Left lung (tissue), 10 donors: Measurements from ENCODE around the gene NUDT3. TPM values are rescaled to one million over a fixed set of nuclear protein-coding genes. Genes with fewer than 3 reads are reported as not detected.
"Not testable (repeated sequence)": the region's sequence is repeated elsewhere in the genome, so short reads cannot be mapped to it uniquely, and the experiment has no call there.

Experiments
- ATAC-seq: fragments of 200-7000 bp; cut with Tn5 transposase; one replicate; pipeline ENCODE4 v1.9.1; 2020; ENCODE audit warnings: moderate library complexity
- DNase-seq, 4 donors: peaks; one replicate each; pipeline ENCODE4 v3.0.0-alpha.2; 2013 to 2020
- H3K27ac ChIP-seq, 2 donors: fragments of 200-600 bp; sonication (generic) in 1 of 2; one replicate each; pipeline versions ENCODE4 v1.5.0 to v1.8.0; 2020 to 2021
- H3K27me3 ChIP-seq, 2 donors: fragments of 200-600 bp; sonication (generic) in 1 of 2; one replicate each; pipeline versions ENCODE4 v1.5.0 to v1.8.0; 2020 to 2021
- H3K36me3 ChIP-seq, 2 donors: fragments of 200-600 bp; sonication (generic) in 1 of 2; one replicate each; pipeline versions ENCODE4 v1.5.0 to v1.8.0; 2020 to 2021
- H3K4me1 ChIP-seq, 2 donors: fragments of 200-600 bp; one replicate each; pipeline ENCODE4 v1.8.0; 2021
- H3K4me3 ChIP-seq, 2 donors: fragments of 200-600 bp; sonication (generic) in 1 of 2; one replicate each; pipeline versions ENCODE4 v1.5.0 to v1.8.0; 2020 to 2021; ENCODE audit warnings: mild to moderate bottlenecking in 1 of 2
- H3K9me3 ChIP-seq, 2 donors: fragments of 200-600 bp; sonication (generic) in 1 of 2; one replicate each; pipeline versions ENCODE4 v1.5.0 to v1.8.0; 2020 to 2021
- intact Hi-C, 2 donors: fragments of 100-400 bp; cut with DNase I; formaldehyde crosslinking; loops; one replicate each; pipeline versions ENCODE4 v1.11.2 to v1.14.2; 2022
- polyA plus RNA-seq, 6 donors: library from polyadenylated mRNA; unstranded; fragments of 120-200 nt; gene quantifications; one replicate each; pipeline ENCODE4 v1.2.1, GENCODE V29; 2013; ENCODE audit not compliant: insufficient read length in 6 of 6
- total RNA-seq, 2 donors: library from RNA; stranded (reverse); fragmentation: NEBNext Ultra II Directional; extraction: Animal tissue kit (Norgen Biotek cat#: 25700); gene quantifications; one replicate each; pipeline ENCODE4 v1.2.1, GENCODE V29; 2021
- TF ChIP-seq, protein P1 (sequence below), 2 donors: fragments of 200-600 bp; sonication (generic) in 1 of 2; IDR thresholded peaks; one replicate each; pipeline versions ENCODE4 v1.5.0 to v1.8.0; 2021; ENCODE audit warnings: antibody characterized with exemption in 2 of 2
- donor health status: DM: no; HTN: yes; CAD: no.
- donor health status: DM: no; HTN: no; CAD: no.

NUDT3 gene
- total and polyA plus RNA-seq, 8 donors, result 10.5 to 27.9 (median 14.9) TPM

DNA sequence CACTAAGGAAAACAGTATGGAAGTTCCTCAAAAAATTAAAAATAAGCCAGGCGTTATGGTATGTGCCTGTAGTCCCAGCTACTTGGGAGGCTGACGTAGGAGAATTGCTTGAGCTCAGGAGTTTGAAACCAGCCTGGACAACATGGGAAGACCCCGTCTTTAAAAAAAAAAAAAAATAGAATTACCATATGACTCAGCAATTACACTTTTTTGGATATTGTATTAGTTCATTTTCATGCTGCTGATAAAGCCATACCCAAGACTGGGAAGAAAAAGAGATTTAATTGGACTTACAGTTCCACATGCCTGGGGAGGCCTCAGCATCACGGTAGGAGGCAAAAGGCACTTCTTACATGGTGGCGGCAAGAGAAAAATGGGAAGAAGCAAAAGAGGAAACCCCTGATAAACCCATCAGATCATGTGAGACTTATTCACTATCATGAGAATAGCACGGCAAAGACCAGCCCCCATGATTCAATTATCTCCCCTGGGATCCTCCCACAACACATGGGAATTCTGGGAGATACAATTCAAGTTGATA lies 132.9 kb downstream of the NUDT3 start:
- DNase-seq, result no peak
- ATAC-seq, result no peak
- Histone ChIP-seq H3K4me1 (no peaks in the 10 kb centered on the region), H3K9me3 (peaks cover 0 to 31% of the 10 kb centered on the region in 2 donors), H3K27me3 (no peaks in the 10 kb centered on the region), H3K4me3 (no peak overlapping the region), H3K36me3 (no peaks in the 10 kb centered on the region), H3K27ac (no peak overlapping the region)
- TF ChIP-seq, protein P1, sequence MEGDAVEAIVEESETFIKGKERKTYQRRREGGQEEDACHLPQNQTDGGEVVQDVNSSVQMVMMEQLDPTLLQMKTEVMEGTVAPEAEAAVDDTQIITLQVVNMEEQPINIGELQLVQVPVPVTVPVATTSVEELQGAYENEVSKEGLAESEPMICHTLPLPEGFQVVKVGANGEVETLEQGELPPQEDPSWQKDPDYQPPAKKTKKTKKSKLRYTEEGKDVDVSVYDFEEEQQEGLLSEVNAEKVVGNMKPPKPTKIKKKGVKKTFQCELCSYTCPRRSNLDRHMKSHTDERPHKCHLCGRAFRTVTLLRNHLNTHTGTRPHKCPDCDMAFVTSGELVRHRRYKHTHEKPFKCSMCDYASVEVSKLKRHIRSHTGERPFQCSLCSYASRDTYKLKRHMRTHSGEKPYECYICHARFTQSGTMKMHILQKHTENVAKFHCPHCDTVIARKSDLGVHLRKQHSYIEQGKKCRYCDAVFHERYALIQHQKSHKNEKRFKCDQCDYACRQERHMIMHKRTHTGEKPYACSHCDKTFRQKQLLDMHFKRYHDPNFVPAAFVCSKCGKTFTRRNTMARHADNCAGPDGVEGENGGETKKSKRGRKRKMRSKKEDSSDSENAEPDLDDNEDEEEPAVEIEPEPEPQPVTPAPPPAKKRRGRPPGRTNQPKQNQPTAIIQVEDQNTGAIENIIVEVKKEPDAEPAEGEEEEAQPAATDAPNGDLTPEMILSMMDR (IDR thresholded peaks at IDR 0.05), result no peak
- intact Hi-C loops, result no loop called here

DNA sequence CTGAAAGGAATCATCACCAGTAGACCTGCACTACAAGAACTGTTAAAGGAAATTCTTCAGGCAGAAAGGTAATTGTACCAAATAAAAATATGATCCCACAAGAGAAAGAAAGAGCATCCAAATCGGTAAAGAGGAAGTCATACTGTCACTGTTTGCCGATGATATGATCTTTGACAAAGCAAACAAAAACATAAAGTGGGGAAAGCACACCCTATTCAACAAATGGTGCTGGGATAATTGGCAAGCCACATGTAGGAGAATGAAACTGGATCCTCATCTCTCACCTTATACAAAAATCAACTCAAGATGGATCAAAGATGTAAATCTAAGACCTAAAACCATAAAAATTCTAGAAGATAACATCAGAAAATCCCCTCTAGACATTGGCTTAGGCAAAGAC lies 140.1 kb downstream of the NUDT3 start:
- H3K4me3 ChIP-seq, H3K9me3 ChIP-seq, H3K27ac ChIP-seq, ATAC-seq, intact Hi-C loops, H3K36me3 ChIP-seq, H3K27me3 ChIP-seq, DNase-seq: not testable (repeated sequence)
- H3K4me1 ChIP-seq, result peaks cover 0 to 21% of the 10 kb centered on the region in 2 donors

DNA sequence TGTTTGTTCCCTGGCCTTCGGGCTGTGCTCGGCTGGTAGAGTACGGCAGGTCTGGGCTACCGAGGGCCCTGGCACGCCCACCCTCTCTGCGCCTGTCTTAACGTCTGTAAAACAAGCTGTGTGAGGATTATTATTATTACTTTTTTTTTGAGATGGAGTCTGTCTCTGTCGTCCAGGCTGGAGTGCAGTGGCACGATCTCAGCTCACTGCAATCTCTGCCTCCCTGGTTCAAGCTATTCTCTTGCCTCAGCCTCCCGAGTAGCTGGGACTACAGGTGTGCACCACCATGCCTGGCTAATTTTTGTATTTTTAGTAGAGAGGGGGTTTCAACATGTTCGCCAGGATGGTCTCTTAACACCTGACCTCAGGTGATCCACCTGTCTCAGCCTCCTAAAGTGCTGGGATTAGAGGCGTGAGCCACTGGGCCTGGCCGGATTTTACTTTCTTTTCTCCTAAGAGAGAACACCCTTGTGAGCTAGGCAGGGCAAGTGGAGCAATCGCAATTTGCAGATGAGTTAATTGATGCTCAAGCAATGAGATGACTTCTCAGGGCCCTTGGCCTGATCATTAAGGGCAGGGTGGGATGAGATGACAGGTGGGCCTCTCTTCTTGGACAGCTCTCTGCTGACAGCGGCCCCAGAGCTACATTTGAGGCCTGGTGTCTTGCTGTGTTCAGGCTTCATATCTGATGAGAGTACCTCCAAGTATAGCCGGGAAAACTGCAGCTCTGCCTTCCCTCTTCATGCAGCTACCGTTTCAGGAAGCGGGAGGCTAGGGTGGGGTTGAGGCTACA lies 142.8 kb downstream of the NUDT3 start:
- TF ChIP-seq, protein P1 (IDR thresholded peaks at IDR 0.05), result no peak
- Histone ChIP-seq H3K36me3 (peaks cover 0 to 17% of the 10 kb centered on the region in 2 donors), H3K27me3 (no peaks in the 10 kb centered on the region), H3K4me3 (peak overlapping the region; percentile 83 to 91), H3K27ac (peak overlapping the region; percentile 86 to 95), H3K4me1 (peaks cover under 1 to 33% of the 10 kb centered on the region in 2 donors), H3K9me3 (no peaks in the 10 kb centered on the region)
- DNase-seq (no peak), ATAC-seq (peak; percentile 46)
- intact Hi-C loops, result loop anchor here in 1 of 2 donors (5.0 kb wide), 1 partner anchor 168 kb away; no protein-coding TSS in a partner anchor

DNA sequence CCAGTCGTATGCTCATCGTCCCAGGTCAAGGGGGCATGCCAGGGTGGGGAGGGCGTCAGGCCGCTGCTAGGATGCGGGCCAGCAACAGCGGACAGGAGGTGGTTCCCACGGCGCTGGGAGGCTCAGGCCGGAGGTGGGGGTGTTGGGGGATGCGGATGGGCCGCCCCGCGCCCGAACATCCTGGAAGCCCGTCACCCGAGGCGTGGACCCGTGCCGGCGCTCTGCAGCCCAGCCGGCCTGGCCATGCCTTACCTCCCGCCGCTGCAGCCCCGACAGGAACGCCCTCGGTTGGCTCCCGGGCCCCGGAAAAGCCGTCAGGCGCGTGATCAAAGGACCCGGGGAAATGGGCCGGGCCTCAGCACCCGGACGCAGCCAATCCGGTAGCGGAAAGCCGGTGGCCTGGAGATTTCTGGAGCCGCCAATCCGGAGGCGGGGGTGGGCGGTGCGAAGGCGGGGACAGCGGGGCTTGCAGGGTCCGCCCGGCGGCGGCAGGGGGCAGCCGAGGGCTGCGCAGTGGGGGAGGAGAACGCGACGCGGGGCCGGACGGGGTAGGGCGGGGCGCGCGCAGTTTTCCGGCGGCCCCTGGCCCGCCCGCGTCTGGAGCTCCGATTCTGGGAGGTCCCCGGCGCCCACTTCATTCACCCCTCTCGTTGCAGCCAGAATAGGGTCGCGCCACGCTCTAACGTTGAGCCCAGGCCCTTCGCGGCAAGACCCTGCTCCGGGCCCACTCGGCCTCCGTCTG lies 143.6 kb downstream of the NUDT3 start, which contains the start of gene SMIM29:
TSS of gene SMIM29 (minus strand) at position 280 of the 742 bp plus-strand sequence. CDS start 1,215 bp downstream, outside the sequence.
- Histone ChIP-seq H3K4me1 (peaks cover 8 to 40% of the 10 kb centered on the region in 2 donors), H3K4me3 (peak within 1 kb of the TSS; percentile 83 to 91), H3K27me3 (no peaks in the 10 kb centered on the region), H3K9me3 (no peaks in the 10 kb centered on the region), H3K27ac (peak within 1 kb of the TSS; percentile 86 to 95), H3K36me3 (peaks cover 0 to 17% of the 10 kb centered on the region in 2 donors)
- DNase-seq (peak; percentile 94 to 100 (median 98)), ATAC-seq (peak; percentile 96)
- TF ChIP-seq, protein P1 (IDR thresholded peaks at IDR 0.05), result peak; percentile 94 to 98
- intact Hi-C loops, result loop anchor here in 1 of 2 donors (5.0 kb wide), 1 partner anchor 168 kb away; no protein-coding TSS in a partner anchor

DNA sequence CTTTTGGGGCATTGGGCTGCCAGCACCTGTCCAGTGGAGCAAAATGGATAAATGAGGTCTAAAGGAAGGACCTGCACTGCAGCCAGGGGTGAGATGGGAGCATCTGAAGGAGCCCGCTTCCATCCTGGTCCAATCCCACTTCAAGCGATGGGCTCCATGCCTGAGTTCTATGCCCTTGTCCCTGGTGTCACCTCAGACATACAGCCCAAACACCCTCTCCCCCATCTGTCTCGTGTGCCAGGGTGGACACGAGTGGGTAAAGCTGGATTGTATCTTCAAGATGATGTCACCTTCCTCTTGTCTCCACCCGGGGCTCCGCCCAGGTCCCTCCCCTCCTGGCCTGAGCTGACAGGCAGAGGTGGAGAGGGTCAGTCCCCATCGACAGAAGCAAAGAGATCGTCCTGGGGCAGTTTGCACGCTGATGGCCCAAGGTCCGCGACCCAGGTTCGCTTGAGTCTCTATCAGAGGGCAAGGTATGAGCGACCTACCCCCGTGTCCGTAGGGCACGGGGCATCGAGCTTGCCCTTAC lies 144.2 kb downstream of the NUDT3 start:
- ATAC-seq, result peak; percentile 56
- peak in 3 of 4 donors; percentile 45 to 94 (median 80) for DNase-seq
- TF ChIP-seq, protein P1 (IDR thresholded peaks at IDR 0.05), result no peak
- intact Hi-C loops, result loop anchor here in 1 of 2 donors (5.0 kb wide), 1 partner anchor 169 kb away; no protein-coding TSS in a partner anchor
- Histone ChIP-seq H3K4me1 (peaks cover 9 to 47% of the 10 kb centered on the region in 2 donors), H3K27ac (peak overlapping the region; percentile 86 to 95), H3K36me3 (peaks cover 0 to 23% of the 10 kb centered on the region in 2 donors), H3K27me3 (no peaks in the 10 kb centered on the region), H3K4me3 (peak overlapping the region; percentile 83 to 91), H3K9me3 (no peaks in the 10 kb centered on the region)
